GM18858 (cell line): ENCODE data around the gene RAB33B.
"Not testable (repeated sequence)": the region's sequence is repeated elsewhere in the genome, so short reads cannot be mapped to it uniquely, and the experiment has no call there.

ENCODE experiments used
- ATAC-seq: cut with Tn5 transposase; IDR thresholded peaks from one replicate; pipeline ENCODE4 v1.9.1; 2021; ENCODE audit not compliant: unreplicated experiment

Gene RAB33B

GRCh38 chr4:139454111-139455045 is at the start of gene RAB33B:
Gene RAB33B (plus strand): TSS chr4:139454121. CDS start chr4:139454196, 75 bp downstream.
- ATAC-seq: no peak

DNA sequence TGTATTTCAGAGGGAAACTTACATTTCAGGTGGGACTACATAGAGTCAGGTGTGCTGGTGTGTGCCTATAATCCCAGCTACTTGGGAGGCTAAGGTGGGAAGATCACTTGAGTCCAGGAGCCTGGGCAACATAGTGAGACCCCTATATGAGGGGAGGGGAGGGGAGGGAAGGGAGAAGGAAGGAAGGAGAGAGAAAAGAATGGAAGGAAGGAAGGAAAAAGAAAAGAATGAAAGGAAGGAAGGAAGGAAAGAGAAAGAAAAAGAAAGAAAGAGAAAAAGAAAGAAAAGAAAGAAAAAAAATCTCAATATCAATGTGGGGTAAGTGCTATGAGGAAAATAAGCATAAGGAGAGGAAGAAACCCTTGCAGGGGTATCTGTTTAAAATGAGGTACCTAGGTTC is 43.6 kb upstream of the RAB33B start:
- no peak for ATAC-seq

DNA sequence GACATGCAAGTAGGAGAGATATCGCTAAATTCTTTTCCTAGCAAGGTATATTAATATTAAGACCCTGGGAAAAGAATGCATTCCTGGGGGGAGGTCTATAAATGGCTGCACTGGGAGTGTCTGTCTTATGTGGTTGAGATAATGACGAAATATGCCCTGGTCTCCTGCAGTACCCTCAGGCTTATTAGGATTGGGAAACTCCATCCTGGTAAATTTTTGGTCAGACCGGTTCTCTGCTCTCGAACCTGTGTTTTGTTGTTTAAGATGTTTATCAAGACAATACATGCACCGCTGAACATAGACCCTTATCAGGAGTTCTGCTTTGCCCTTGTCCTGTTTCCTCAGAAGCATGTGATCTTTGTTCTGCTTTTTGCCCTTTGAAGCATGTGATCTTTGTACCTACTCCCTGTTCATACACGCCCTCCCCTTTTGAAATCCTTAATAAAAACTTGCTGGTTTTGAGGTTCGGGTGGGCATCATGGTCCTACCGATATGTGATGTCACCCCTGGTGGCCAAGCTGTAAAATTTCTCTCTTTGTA is 39.2 kb upstream of the RAB33B start:
- not testable (repeated sequence) for ATAC-seq

DNA sequence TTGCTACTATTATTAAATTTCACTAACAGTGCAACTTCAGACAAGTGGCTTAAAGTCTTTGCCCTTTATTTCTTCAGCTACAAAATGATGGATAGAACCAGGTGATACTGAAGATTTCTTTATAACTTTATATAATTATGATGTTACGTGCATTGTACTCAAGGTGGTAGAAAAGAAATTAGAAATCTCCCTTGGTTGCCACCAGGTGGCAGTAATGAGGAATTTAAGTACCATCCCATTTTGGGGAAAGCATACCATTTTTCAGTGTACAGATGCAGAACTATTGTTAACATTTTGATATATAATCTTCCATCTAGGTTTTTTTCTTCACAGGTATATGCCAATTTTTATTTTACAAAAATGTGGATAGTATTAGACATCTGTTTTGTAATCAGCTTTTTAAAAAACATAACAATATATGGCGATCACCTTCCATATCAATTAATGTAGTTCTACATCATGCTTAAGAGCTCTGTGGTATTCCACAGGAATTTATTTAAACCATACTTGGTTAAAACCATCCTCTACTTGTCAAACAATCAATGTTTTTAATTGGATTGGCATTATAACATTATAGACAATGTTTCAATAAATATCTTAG is 37.7 kb upstream of the RAB33B start:
- no peak for ATAC-seq

DNA sequence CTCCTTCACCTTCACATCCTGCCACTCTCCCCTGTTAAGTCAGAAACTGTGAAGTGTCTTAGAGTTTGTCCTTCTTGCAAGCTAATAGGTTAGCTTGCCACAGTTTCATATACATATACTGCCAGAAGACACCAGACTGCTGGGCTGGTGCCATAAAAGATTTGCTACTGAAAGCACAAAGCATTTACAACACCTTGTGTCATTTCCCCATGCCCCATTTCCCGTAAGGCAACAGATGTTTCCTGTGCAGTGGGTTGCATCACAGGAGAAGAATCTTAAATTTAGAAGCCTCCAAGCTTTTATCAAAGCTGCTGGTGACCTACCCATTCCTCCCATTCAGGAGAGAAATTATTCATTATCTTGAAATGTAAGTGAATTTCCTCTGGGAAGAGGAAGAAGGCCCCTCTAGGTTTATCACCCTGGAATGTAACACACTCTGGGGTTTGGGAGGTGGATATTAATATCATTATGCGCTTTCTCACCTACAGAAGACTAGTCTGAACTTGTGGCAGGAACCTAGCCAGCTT is 34.5 kb upstream of the RAB33B start:
- peak; percentile 89 for ATAC-seq

DNA sequence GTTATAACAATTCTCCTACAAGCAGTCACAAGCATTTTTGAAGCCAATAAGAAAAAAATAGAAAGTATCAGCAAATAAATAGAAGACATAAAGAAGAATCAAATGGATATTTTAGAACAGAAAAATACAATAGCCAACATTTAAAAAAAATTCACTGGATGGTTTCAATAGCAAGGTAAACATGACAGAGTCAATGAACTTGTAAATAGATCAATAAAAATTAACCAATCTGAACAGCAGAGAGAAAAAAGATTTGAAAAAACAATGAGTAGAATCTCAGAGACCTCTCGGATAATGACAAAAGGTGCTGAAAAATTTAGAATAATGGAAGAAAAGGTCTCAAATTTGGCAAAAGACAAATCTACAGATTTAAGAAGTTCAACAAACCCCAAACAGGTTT is 33.3 kb upstream of the RAB33B start:
- no peak for ATAC-seq

DNA sequence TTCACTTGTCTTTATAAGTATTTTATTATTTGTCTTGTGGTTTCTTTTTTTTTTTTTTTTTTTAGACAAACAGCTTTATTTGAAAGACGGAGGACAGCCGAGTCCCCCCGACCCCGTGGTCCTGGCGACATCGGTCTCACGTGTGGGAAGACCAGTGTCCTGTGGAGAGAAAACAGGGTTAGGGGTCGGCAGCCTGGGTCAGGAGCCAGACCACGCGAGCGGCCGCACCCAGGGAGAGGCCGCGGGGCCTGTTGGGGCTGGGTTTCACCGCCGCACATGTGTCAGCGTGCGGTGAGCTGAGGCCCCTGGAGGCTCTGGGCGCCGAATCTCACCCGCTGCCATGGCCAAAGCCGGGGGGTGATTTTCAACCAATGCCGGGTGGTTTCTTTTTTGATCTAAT is 17.8 kb upstream of the RAB33B start:
- ATAC-seq: no peak

DNA sequence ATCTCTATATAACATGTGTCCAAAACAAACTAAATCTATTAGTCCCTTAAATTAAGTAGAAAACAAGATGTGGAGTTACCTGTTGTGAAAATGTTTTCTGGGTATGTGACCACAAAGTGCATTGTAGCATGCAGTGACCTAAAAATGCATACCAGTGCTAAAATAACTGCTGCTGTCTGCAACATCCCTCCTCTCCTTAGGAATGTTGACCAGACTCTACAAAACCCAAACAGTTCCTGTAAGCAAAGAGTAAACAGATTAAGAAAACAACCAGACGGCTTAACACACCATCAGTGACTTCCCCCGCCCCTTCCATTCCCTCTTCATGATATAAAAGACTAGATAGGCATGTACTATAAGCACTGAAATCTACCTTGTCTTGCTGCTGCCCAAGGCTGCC is 15.8 kb upstream of the RAB33B start:
- no peak for ATAC-seq

- ATAC-seq: no peak
Observed at GRCh38 chr4:139441029-139441428, 12.9 kb upstream of the RAB33B start.

- ATAC-seq: no peak
Observed at GRCh38 chr4:139443661-139444060, 10.3 kb upstream of the RAB33B start.

DNA sequence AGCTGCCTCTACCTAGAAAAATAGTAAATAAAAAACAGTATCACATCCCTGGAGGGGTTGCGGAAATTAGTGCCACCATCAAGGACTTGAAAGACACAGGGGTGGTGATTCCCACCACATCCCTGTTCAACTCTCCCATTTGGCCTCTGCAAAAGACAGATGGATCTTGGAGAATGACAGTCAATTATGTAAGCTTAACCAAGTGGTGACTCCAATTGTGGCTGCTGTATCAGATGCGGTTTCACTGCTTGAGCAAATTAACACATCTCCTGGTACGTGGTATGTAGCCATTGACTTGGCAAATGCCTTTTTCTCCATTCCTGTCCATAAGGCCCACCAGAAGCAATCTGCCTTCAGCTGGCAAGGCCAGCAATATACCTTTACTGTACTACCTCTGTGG is 9.0 kb upstream of the RAB33B start:
- not testable (repeated sequence) for ATAC-seq

- ATAC-seq: not testable (repeated sequence)
Observed at GRCh38 chr4:139447078-139447477, 6.8 kb upstream of the RAB33B start.

DNA sequence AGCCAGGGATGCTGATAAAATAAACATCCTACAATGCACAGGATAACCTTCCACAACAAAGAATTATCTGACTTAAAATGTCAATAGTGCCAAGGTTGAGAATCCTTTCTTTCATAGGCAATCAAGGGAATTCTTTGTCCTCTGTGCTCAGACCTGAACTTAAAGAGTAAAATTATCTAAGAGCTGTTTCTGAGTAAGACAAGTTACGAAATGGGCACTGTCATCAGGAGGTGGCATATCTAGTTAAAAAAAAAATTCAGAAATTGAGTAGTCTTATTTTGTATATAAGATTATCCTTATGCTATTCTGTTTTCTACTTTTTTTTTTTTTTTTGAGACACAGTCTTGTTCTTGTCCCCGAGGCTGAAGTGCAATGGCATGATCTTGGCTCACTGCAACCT is 3.3 kb upstream of the RAB33B start:
- ATAC-seq: no peak

DNA sequence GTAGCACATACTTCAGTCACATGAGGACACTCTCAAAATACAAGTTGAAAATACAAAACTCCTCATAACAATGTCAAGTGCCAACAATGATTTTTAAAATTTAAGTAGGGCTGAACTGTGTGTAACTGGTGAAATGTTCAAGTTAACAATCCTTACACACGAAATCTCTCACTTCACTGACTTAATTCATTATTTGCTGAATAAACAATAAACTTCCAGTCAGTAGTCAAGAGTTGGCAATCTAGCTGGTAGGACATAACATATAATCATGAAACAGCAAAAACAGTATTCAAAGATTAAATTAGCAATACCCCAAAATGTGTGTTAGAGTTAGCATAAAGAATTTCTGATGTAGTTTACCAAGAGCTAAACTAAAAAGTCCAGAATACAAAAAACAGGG is 1.9 kb upstream of the RAB33B start:
- ATAC-seq: no peak

GRCh38 chr4:139453041-139453370 is 915 bp upstream of the RAB33B start:
- peak; percentile 46 for ATAC-seq

- peak; percentile 82 for ATAC-seq
Observed at GRCh38 chr4:139453371-139454110, 380 bp upstream of the RAB33B start.

GRCh38 chr4:139455126-139455538 is 1.2 kb downstream of the RAB33B start:
- ATAC-seq: no peak

- no peak for ATAC-seq
Observed at GRCh38 chr4:139457318-139457717, 3.4 kb downstream of the RAB33B start.

GRCh38 chr4:139458543-139458942 is 4.6 kb downstream of the RAB33B start:
- no peak for ATAC-seq

DNA sequence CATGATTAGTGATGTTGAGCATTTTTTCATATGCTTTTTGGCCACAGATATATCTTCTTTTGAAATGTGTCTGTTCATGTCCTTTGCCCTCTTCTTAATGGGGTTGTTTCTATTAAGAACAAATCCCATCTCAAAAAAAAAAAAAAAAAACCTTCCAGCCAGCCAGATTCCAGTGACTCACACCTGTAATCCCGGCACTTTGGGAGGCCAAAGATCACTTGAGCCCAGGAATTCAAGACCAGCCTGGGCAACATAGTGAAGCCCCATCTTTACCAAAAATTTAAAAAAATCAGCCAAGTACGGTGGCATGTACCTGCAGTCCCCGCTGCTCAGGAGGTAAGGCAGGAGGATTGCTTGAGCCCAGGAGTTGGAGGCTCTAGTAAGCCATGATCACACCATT is 5.1 kb downstream of the RAB33B start:
- ATAC-seq: no peak

GRCh38 chr4:139460565-139460964 is 6.6 kb downstream of the RAB33B start:
- ATAC-seq: no peak
